H9 (cell line): Measurements from ENCODE around the gene CBY1. TPM values are rescaled to one million over a fixed set of nuclear protein-coding genes. Genes with fewer than 3 reads are reported as not detected.

Experiments
- DNase-seq: peaks from one replicate; pipeline ENCODE4 v3.0.0-alpha.2; 2017
- H2AFZ ChIP-seq: one replicate; pipeline ENCODE4 v1.6.1; 2013; ENCODE audit warnings: mild to moderate bottlenecking, low read length, control low read depth, moderate library complexity
- H2AK5ac ChIP-seq: 2 replicates; pipeline ENCODE4 v1.6.1; 2013; ENCODE audit warnings: low read length, control low read depth, mixed read lengths; ENCODE audit not compliant: insufficient read length
- H2BK120ac ChIP-seq: one replicate; pipeline ENCODE4 v1.6.1; 2013; ENCODE audit warnings: low read depth, mild to moderate bottlenecking, low read length, control low read depth, inconsistent platforms; ENCODE audit not compliant: poor library complexity, severe bottlenecking
- H2BK12ac ChIP-seq: 2 replicates; pipeline ENCODE4 v1.6.1; 2013; ENCODE audit warnings: low read length, control low read depth, mixed read lengths, low read depth; ENCODE audit not compliant: insufficient read length
- H2BK15ac ChIP-seq: 2 replicates; pipeline ENCODE4 v1.6.1; 2013; ENCODE audit warnings: low read depth, low read length, control low read depth
- H2BK20ac ChIP-seq: one replicate; pipeline ENCODE4 v1.6.1; 2013; ENCODE audit warnings: low read depth, mild to moderate bottlenecking, low read length, control low read depth, inconsistent platforms; ENCODE audit not compliant: poor library complexity, severe bottlenecking
- H2BK5ac ChIP-seq: 2 replicates; pipeline ENCODE4 v1.6.1; 2013; ENCODE audit warnings: low read length, control low read depth, mixed read lengths; ENCODE audit not compliant: insufficient read length
- H3K14ac ChIP-seq: 2 replicates; pipeline ENCODE4 v1.6.1; 2013; ENCODE audit warnings: low read length, control low read depth; ENCODE audit not compliant: insufficient read depth
- H3K18ac ChIP-seq: 2 replicates; pipeline ENCODE4 v1.6.1; 2013; ENCODE audit warnings: low read depth, mild to moderate bottlenecking, mixed read lengths, low read length, control low read depth; ENCODE audit not compliant: insufficient read length
- H3K23ac ChIP-seq: 2 replicates; pipeline ENCODE4 v1.6.1; 2013; ENCODE audit warnings: low read length, control low read depth, mixed read lengths, low read depth; ENCODE audit not compliant: insufficient read length
- H3K23me2 ChIP-seq: 2 replicates; pipeline ENCODE4 v1.6.1; 2013; ENCODE audit warnings: low read depth, mild to moderate bottlenecking, mixed read lengths, low read length, control low read depth; ENCODE audit not compliant: insufficient read length, poor library complexity, severe bottlenecking
- H3K27ac ChIP-seq: 2 replicates; pipeline ENCODE4 v1.5.1; 2013; ENCODE audit warnings: low read length, control low read depth, mixed read lengths, low read depth; ENCODE audit not compliant: insufficient read length
- H3K27me3 ChIP-seq: 2 replicates; pipeline ENCODE4 v1.6.1; 2013; ENCODE audit warnings: low read length, control low read depth, inconsistent platforms; ENCODE audit not compliant: insufficient read depth
- H3K4ac ChIP-seq: 2 replicates; pipeline ENCODE4 v1.6.1; 2013; ENCODE audit warnings: low read depth, mild to moderate bottlenecking, control low read depth, inconsistent platforms, low read length, moderate library complexity
- H3K4me1 ChIP-seq: 2 replicates; pipeline ENCODE4 v1.6.1; 2013; ENCODE audit warnings: low read length, control low read depth, inconsistent platforms; ENCODE audit not compliant: insufficient read depth
- H3K4me2 ChIP-seq: 2 replicates; pipeline ENCODE4 v1.6.1; 2013; ENCODE audit warnings: low read length, control low read depth, mixed read lengths; ENCODE audit not compliant: insufficient read length, insufficient read depth
- H3K56ac ChIP-seq: 2 replicates; pipeline ENCODE4 v1.6.1; 2013; ENCODE audit warnings: low read depth, mild to moderate bottlenecking, mixed read lengths, low read length, control low read depth; ENCODE audit not compliant: insufficient read length
- H3K79me1 ChIP-seq: 2 replicates; pipeline ENCODE4 v1.6.1; 2013; ENCODE audit warnings: low read depth, mild to moderate bottlenecking, moderate library complexity, low read length, control low read depth, inconsistent platforms; ENCODE audit not compliant: insufficient read depth, poor library complexity, severe bottlenecking
- H3K79me2 ChIP-seq: 2 replicates; pipeline ENCODE4 v1.6.1; 2013; ENCODE audit warnings: low read length, control low read depth, inconsistent platforms; ENCODE audit not compliant: insufficient read depth
- H3K9ac ChIP-seq: 2 replicates; pipeline ENCODE4 v1.6.1; 2013; ENCODE audit warnings: low read length, control low read depth, mixed read lengths; ENCODE audit not compliant: insufficient read length; ENCODE audit errors: extremely low read depth
- H3K9me3 ChIP-seq: one replicate; pipeline ENCODE4 v1.6.1; 2013; ENCODE audit warnings: low read depth, low read length, inconsistent platforms; ENCODE audit not compliant: control insufficient read depth
- H3T11ph ChIP-seq: one replicate; pipeline ENCODE4 v1.6.1; 2013; ENCODE audit warnings: mild to moderate bottlenecking, low read length, control low read depth, inconsistent platforms
- H4K20me1 ChIP-seq: one replicate; pipeline ENCODE4 v1.6.1; 2013; ENCODE audit not compliant: control insufficient read depth, insufficient read length, insufficient read depth
- H4K5ac ChIP-seq: 2 replicates; pipeline ENCODE4 v1.6.1; 2013; ENCODE audit warnings: low read depth, mild to moderate bottlenecking, mixed read lengths, low read length, control low read depth; ENCODE audit not compliant: insufficient read length
- H4K8ac ChIP-seq: replicated peaks from 2 replicates; pipeline ENCODE4 v1.6.1; 2013; ENCODE audit warnings: low read length, control low read depth, mixed read lengths, low read depth; ENCODE audit not compliant: insufficient read length
- H4K91ac ChIP-seq: 2 replicates; pipeline ENCODE4 v1.6.1; 2013; ENCODE audit warnings: low read depth, mild to moderate bottlenecking, moderate library complexity, mixed read lengths, low read length, control low read depth; ENCODE audit not compliant: insufficient read length
- H3K27ac Mint-ChIP-seq, 3 experiments: 2 replicates in 2 of 3; 3 replicates in 1 of 3; pipeline ENCODE4 v1.8.0; 2020 to 2021; ENCODE audit warnings: mixed read lengths in 3 of 3, mild to moderate bottlenecking in 1 of 3, moderate library complexity in 1 of 3
- H3K27me3 Mint-ChIP-seq: 2 replicates; pipeline ENCODE4 v1.8.0; 2021; ENCODE audit warnings: low read depth, mild to moderate bottlenecking, moderate library complexity, mixed read lengths
- H3K36me3 Mint-ChIP-seq, 3 experiments: 2 replicates in 2 of 3; 3 replicates in 1 of 3; pipeline ENCODE4 v1.8.0; 2020 to 2021; ENCODE audit warnings: low read depth in 3 of 3, mixed read lengths in 3 of 3; ENCODE audit not compliant: insufficient read depth in 1 of 3
- H3K4me1 Mint-ChIP-seq, 2 experiments: 2 replicates each; pipeline ENCODE4 v1.8.0; 2020; ENCODE audit warnings: mixed read lengths in 2 of 2
- H3K4me3 Mint-ChIP-seq, 2 experiments: 2 replicates in 1 of 2; 3 replicates in 1 of 2; pipeline ENCODE4 v1.8.0; 2020 to 2021; ENCODE audit warnings: mild to moderate bottlenecking in 2 of 2, mixed read lengths in 2 of 2, moderate library complexity in 1 of 2
- H3K9me3 Mint-ChIP-seq, 2 experiments: 2 replicates in 1 of 2; 3 replicates in 1 of 2; pipeline ENCODE4 v1.8.0; 2020; ENCODE audit warnings: mild to moderate bottlenecking in 2 of 2, mixed read lengths in 2 of 2, moderate library complexity in 1 of 2
- CTCF ChIP-seq: fragments of 200-600 bp; sonication (generic); conservative IDR thresholded peaks from 3 replicates; pipeline ENCODE4 v1.8.0; 2021; ENCODE audit warnings: antibody characterized with exemption, mild to moderate bottlenecking
- WGBS: extraction: QIAGEN DNeasy Blood & Tissue Kit; methylation state at CpG from one replicate; pipeline ENCODE4 v1.1.7; 2013; ENCODE audit warnings: missing lambda C conversion rate, low lambda C conversion rate, mixed read lengths; ENCODE audit not compliant: insufficient read length; ENCODE audit errors: extremely low coverage; 5-methylcytosine and 5-hydroxymethylcytosine counted together
- total RNA-seq: library from RNA; stranded (reverse); gene quantifications from 2 replicates; pipeline ENCODE4 v1.2.1, GENCODE V29; 2021

The CBY1 gene
- total RNA-seq, 1 experiment from 2014 or later: 26.6 TPM

GRCh38 chr22:38720350-38720749 is 63.9 kb downstream of the CBY1 start:
- H3K4me3 Mint-ChIP-seq: no peak overlapping the region
- no peaks in the 10 kb centered on the region for H3K4me1 ChIP-seq
- H2BK12ac ChIP-seq: no peak overlapping the region
- H2BK15ac ChIP-seq: no peak overlapping the region
- H3K27me3 Mint-ChIP-seq: no peaks in the 10 kb centered on the region
- no peak overlapping the region for H3K9ac ChIP-seq
- H3K18ac ChIP-seq: no peak overlapping the region
- no peak overlapping the region for H2BK5ac ChIP-seq
- no peaks in the 10 kb centered on the region for H3K9me3 Mint-ChIP-seq
- H4K91ac ChIP-seq: no peak overlapping the region
- H3K14ac ChIP-seq: no peak overlapping the region
- H3T11ph ChIP-seq: no peak overlapping the region
- no peak overlapping the region for H3K4ac ChIP-seq
- H3K27ac Mint-ChIP-seq: no peak overlapping the region
- H3K56ac ChIP-seq: no peak overlapping the region
- H3K36me3 Mint-ChIP-seq: peaks cover 25 to 81% (median 72%) of the 10 kb centered on the region in 3 experiments
- no peak overlapping the region for H4K8ac ChIP-seq
- no peaks in the 10 kb centered on the region for H3K79me1 ChIP-seq
- no peaks in the 10 kb centered on the region for H3K23me2 ChIP-seq
- no peak overlapping the region for H2BK20ac ChIP-seq
- no CpG with 5 or more reads among the region's 3 CpGs for WGBS
- peaks cover 2 to 14% of the 10 kb centered on the region in 2 experiments; a peak in 2 of 4 replicates for H3K4me1 Mint-ChIP-seq
- no peak overlapping the region for H2AFZ ChIP-seq
- H3K27me3 ChIP-seq: no peaks in the 10 kb centered on the region
- no peak overlapping the region for H4K5ac ChIP-seq
- H3K9me3 ChIP-seq: no peaks in the 10 kb centered on the region
- no peaks in the 10 kb centered on the region for H4K20me1 ChIP-seq
- no peak overlapping the region for H3K27ac ChIP-seq
- H2BK120ac ChIP-seq: no peak overlapping the region
- no peak overlapping the region for H3K4me2 ChIP-seq
- no peak for DNase-seq
- no peaks in the 10 kb centered on the region; the same call in 1 of the 2 replicates for H3K79me2 ChIP-seq
- no peak overlapping the region for H2AK5ac ChIP-seq
- no peak for TF ChIP-seq CTCF
- H3K23ac ChIP-seq: no peak overlapping the region
